H1 (cell line): ENCODE data around the gene TNIK.

Experiments
- ATF3 ChIP-seq: IDR thresholded peaks from 2 replicates; pipeline ENCODE4 v1.6.1; 2011; ENCODE audit warnings: low read depth, mild to moderate bottlenecking, low read length; ENCODE audit not compliant: insufficient read depth
- BRCA1 ChIP-seq: IDR thresholded peaks from 2 replicates; pipeline ENCODE4 v1.6.1; 2012; ENCODE audit warnings: low read depth, low read length, improper control_type of control experiment
- CBX5 ChIP-seq: fragments of 300-800, 300-1000 bp; sonication (generic); IDR thresholded peaks from 2 replicates; pipeline ENCODE4 v1.7.1; 2016; ENCODE audit warnings: antibody characterized with exemption, low read length, low read depth
- CREB1 ChIP-seq: IDR thresholded peaks from 2 replicates; pipeline ENCODE4 v1.6.1; 2012; ENCODE audit warnings: inconsistent platforms
- CTCF ChIP-seq, 3 experiments: IDR thresholded peaks; 1 replicate in 2 of 3; 2 replicates in 1 of 3; pipeline versions ENCODE4 v1.5.1 to v1.6.1; 2011; ENCODE audit warnings: low read length in 3 of 3, mild to moderate bottlenecking in 3 of 3, inconsistent platforms in 2 of 3, low read depth in 1 of 3, moderate library complexity in 1 of 3; ENCODE audit not compliant: insufficient read depth in 1 of 3; ENCODE audit errors: control extremely low read depth in 1 of 3
- EP300 ChIP-seq, 2 experiments: IDR thresholded peaks; 1 replicate in 1 of 2; 2 replicates in 1 of 2; pipeline ENCODE4 v1.6.1; 2011 to 2012; ENCODE audit warnings: low read depth in 2 of 2, low read length in 2 of 2, mild to moderate bottlenecking in 2 of 2, borderline replicate concordance in 1 of 2, inconsistent platforms in 1 of 2, moderate library complexity in 1 of 2
- HDAC2 ChIP-seq, 2 experiments: fragments of 300-600 bp in 1 of 2; sonication (generic) in 1 of 2; IDR thresholded peaks; 2 replicates each; pipeline ENCODE4 v1.6.1; 2011 to 2012; ENCODE audit warnings: low read depth in 2 of 2, low read length in 2 of 2, mild to moderate bottlenecking in 2 of 2, moderate library complexity in 2 of 2, borderline replicate concordance in 1 of 2, inconsistent platforms in 1 of 2
- JUND ChIP-seq: IDR thresholded peaks from 2 replicates; pipeline ENCODE4 v1.6.1; 2011; ENCODE audit warnings: mild to moderate bottlenecking, improper control_type of control experiment, low read length
- MAFK ChIP-seq: IDR thresholded peaks from 2 replicates; pipeline ENCODE4 v1.6.1; 2012; ENCODE audit warnings: low read depth, mild to moderate bottlenecking, improper control_type of control experiment, low read length
- POLR2A ChIP-seq, 2 experiments: IDR thresholded peaks; 1 replicate in 1 of 2; 2 replicates in 1 of 2; pipeline ENCODE4 v1.6.1; 2011; ENCODE audit warnings: low read depth in 2 of 2, low read length in 2 of 2, mild to moderate bottlenecking in 2 of 2; ENCODE audit errors: control extremely low read depth in 1 of 2
- POLR2AphosphoS5 ChIP-seq: IDR thresholded peaks from 2 replicates; pipeline ENCODE4 v1.6.1; 2011; ENCODE audit warnings: low read depth, low read length
- RAD21 ChIP-seq, 2 experiments: IDR thresholded peaks in 1 of 2; conservative IDR thresholded peaks in 1 of 2; 2 replicates each; pipeline ENCODE4 v1.6.1; 2011; ENCODE audit warnings: low read depth in 2 of 2, low read length in 2 of 2, improper control_type of control experiment in 1 of 2, inconsistent platforms in 1 of 2, mild to moderate bottlenecking in 1 of 2, moderate library complexity in 1 of 2
- RBBP5 ChIP-seq: IDR thresholded peaks from 2 replicates; pipeline ENCODE4 v1.7.1; 2012; ENCODE audit warnings: low read depth, mild to moderate bottlenecking, inconsistent platforms, low read length, moderate library complexity, borderline replicate concordance
- SIX5 ChIP-seq: IDR thresholded peaks from 2 replicates; pipeline ENCODE4 v1.6.1; 2011; ENCODE audit warnings: mild to moderate bottlenecking, low read depth, low read length

GRCh38 chr3:171249245-171249644, 211.0 kb downstream of the TNIK start:
- TF ChIP-seq EP300 (IDR thresholded peaks at IDR 0.05; ENCODE audit: borderline replicate concordance in 1 of 2, low read depth in 2 of 2, low read length in 2 of 2) (no peak), BRCA1 (no peak), MAFK (no peak), CTCF (IDR thresholded peaks at IDR 0.05; ENCODE audit: control extremely low read depth in 1 of 3, insufficient read depth in 1 of 3, low read depth in 1 of 3, low read length in 3 of 3) (no peak), RBBP5 (no peak), POLR2AphosphoS5 (no peak), POLR2A (IDR thresholded peaks at IDR 0.05; ENCODE audit: control extremely low read depth in 1 of 2, low read depth in 2 of 2, low read length in 2 of 2) (no peak), JUND (no peak), RAD21 (IDR thresholded peaks at IDR 0.05 in 1 of 2, conservative IDR thresholded peaks at IDR 0.05 in 1 of 2; ENCODE audit: low read depth in 2 of 2, low read length in 2 of 2) (no peak), SIX5 (no peak), CREB1 (no peak), CBX5 (no peak), ATF3 (no peak), HDAC2 (IDR thresholded peaks at IDR 0.05; ENCODE audit: borderline replicate concordance in 1 of 2, low read depth in 2 of 2, low read length in 2 of 2) (no peak)
